ENCODE results near the gene SAFB.

GRCh38 chr19:5618591-5618990 lies 4.3 kb upstream of the SAFB start:
- TF ChIP-seq EZH2 (IDR thresholded peaks at IDR 0.05; ENCODE audit: borderline replicate concordance, low read depth, low read length, severe bottlenecking): no peak
- TF ChIP-seq, protein P1, sequence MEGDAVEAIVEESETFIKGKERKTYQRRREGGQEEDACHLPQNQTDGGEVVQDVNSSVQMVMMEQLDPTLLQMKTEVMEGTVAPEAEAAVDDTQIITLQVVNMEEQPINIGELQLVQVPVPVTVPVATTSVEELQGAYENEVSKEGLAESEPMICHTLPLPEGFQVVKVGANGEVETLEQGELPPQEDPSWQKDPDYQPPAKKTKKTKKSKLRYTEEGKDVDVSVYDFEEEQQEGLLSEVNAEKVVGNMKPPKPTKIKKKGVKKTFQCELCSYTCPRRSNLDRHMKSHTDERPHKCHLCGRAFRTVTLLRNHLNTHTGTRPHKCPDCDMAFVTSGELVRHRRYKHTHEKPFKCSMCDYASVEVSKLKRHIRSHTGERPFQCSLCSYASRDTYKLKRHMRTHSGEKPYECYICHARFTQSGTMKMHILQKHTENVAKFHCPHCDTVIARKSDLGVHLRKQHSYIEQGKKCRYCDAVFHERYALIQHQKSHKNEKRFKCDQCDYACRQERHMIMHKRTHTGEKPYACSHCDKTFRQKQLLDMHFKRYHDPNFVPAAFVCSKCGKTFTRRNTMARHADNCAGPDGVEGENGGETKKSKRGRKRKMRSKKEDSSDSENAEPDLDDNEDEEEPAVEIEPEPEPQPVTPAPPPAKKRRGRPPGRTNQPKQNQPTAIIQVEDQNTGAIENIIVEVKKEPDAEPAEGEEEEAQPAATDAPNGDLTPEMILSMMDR (IDR thresholded peaks at IDR 0.05; ENCODE audit: borderline replicate concordance, extremely low read depth, low read length, poor library complexity, severe bottlenecking): no peak

Measured in DND-41 (cell line).